ENCODE data around the gene THRB.

DNA sequence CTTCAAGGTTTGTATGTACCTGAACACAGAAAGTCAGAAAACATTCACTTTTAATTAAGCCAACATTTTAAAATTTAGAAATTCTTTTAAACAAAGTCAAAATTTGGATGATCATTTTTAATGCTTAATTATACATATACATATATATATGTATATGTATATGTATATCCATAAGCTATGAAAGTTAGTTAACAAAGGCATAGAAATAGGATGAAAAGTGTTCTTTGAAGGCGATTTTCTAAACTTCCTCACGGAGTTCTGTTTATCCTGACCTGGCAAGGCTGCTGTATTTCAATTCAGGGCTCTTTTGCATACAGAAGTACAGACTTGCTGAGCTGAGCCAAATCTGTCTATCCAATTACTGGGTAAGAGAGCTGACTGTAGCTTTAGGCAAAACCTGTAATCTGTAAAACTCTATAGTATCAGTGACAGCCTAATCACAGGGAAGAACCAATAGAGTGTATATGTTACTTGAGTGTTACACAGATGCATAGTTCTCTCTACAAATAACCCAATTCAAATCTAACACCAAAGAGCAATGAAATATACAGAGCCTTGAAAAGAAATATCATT, 32.1 kb upstream of the THRB start:
- TF ChIP-seq POLR2AphosphoS5 (IDR thresholded peaks at IDR 0.05), result no peak
- TF ChIP-seq, protein P1, sequence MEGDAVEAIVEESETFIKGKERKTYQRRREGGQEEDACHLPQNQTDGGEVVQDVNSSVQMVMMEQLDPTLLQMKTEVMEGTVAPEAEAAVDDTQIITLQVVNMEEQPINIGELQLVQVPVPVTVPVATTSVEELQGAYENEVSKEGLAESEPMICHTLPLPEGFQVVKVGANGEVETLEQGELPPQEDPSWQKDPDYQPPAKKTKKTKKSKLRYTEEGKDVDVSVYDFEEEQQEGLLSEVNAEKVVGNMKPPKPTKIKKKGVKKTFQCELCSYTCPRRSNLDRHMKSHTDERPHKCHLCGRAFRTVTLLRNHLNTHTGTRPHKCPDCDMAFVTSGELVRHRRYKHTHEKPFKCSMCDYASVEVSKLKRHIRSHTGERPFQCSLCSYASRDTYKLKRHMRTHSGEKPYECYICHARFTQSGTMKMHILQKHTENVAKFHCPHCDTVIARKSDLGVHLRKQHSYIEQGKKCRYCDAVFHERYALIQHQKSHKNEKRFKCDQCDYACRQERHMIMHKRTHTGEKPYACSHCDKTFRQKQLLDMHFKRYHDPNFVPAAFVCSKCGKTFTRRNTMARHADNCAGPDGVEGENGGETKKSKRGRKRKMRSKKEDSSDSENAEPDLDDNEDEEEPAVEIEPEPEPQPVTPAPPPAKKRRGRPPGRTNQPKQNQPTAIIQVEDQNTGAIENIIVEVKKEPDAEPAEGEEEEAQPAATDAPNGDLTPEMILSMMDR (IDR thresholded peaks at IDR 0.05 in 8 of 11, conservative IDR thresholded peaks at IDR 0.05 in 3 of 11), result no peak
